GM12874 (cell line): ENCODE results near the gene MAP4K5.

ENCODE experiments used
- CTCF ChIP-seq: IDR thresholded peaks from 2 replicates; pipeline ENCODE4 v1.5.1; 2011; ENCODE audit warnings: low read depth, mild to moderate bottlenecking, control low read depth, low read length, moderate library complexity; ENCODE audit not compliant: insufficient read depth

MAP4K5 gene

GRCh38 chr14:50381823-50382287 is 150.5 kb downstream of the MAP4K5 start:
- TF ChIP-seq CTCF: no peak

DNA sequence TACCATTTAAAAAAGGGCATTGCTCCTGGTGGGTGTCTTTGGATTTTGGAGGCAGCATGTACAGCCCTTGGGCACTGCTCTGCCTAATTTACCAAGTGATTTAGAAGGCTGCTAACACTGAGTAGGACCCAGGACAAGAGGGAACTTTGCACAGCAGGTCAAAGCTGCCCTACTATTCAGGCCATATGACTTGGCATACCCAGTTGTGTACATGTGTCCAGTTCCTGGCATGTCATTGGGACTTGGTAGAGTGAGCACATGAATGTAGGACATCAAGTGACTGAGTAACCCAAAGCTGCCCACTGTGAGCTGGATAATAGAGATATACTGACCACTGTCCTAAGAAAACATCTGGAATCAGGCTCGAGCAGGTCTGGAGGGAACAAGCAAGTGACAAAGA is 151.4 kb downstream of the MAP4K5 start:
- TF ChIP-seq CTCF: no peak

- no peak for TF ChIP-seq CTCF
Observed at GRCh38 chr14:50380455-50380854, 151.9 kb downstream of the MAP4K5 start.

- no peak for TF ChIP-seq CTCF
Observed at GRCh38 chr14:50379563-50379962, 152.8 kb downstream of the MAP4K5 start.

- no peak for TF ChIP-seq CTCF
Observed at GRCh38 chr14:50377550-50378085, 154.8 kb downstream of the MAP4K5 start.

DNA sequence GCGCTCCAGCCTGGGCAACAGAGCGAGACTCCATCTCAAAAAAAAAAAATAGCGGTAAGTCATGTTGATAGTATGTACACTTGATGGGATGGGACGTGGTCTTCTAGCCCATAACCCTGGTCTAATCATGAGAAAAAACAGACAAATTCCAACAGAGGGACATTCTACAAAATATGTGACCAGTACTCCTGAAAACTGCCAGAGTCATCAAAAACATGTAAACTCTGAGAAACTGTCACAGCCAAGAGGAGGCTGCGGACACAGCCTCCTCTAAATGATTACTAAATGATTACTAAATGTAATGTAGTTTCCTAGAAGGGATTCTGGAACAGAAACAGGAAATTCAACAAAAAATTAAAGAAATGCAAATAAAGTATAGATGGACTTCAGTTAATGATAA is 156.6 kb downstream of the MAP4K5 start:
- TF ChIP-seq CTCF: no peak

GRCh38 chr14:50373959-50374358 is 158.4 kb downstream of the MAP4K5 start:
- TF ChIP-seq CTCF: no peak
